HG03097 (cell line): ENCODE results near the gene LDLRAD4.
A peak's percentile ranks its signal among the peaks of the same experiment; 100 is the strongest.
"Not testable (repeated sequence)": the region's sequence is repeated elsewhere in the genome, so short reads cannot be mapped to it uniquely, and the experiment has no call there.

Experiments used
- ATAC-seq: cut with Tn5 transposase; IDR thresholded peaks from one replicate; pipeline ENCODE4 v1.9.1; 2021; ENCODE audit not compliant: unreplicated experiment, low FRiP score

Gene LDLRAD4

DNA sequence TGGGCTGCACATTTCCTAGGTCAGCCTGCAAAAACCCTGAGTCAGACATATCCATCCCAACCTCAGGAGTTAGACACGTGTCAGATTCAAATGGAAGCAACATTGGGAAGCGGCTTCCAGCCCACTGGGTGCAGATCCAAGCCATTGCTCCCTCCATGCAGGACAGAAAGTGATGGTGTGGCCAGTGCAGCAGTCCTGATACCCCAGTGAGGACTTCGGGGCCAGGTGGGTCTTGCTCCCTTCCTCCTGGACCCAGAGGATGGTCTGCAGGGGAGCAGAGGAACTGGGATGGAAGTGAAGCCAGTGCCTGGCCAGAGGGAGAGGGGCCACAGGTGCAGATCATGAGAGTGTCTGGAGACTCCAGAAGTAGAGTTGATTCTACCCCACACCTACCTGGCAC lies 255.8 kb downstream of the LDLRAD4 start:
- ATAC-seq: no peak

DNA sequence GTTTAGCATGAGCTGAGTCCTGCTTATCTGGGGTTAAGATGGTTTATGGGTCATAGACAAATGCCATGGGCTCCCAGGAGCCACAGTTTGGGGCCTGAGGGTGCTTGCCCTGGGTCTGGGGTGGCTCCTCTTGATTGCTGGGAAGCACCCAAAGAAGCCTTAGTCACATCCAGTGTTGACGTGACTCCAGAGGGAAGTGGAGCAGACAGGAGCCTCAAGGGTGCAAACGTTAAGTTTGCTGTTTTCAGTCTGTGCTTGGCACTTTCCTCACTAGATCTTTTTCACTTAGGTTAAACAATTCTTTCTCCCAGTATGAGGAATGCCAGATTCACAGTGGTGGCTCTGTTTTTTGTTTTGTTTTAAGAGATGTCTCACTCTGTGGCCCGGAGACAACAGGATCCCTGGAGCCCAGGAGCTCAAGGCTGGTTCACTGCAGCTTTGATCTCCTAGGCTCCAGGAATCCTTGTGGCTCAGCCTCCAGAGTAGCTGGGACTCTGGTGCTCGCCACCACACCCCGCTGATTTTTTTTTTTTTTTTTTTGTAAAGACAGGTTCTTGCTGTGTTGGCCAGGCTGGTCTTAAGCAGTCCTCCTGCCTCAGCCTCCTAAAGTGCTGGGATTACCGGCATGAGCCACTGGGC lies 256.5 kb downstream of the LDLRAD4 start:
- no peak for ATAC-seq

DNA sequence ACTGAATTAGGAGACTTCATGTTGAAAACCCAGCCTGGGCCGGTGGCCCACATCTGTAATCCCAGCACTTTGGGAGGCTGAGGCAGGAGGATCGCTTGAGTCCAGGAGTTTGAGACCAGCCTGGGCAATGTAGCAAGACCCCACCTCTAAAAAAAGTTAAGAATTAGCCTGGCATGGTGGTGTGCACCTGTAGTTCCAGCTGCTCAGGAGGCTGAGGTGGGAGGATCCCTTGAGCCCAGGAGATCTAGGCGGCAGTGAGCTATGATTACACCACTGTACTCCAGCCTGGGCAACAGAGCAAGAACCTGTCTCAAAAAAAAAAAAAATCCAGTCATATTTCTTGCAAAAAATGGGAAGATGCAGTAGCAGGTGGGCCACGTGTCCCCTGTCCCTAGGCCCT lies 257.8 kb downstream of the LDLRAD4 start:
- ATAC-seq: not testable (repeated sequence)

DNA sequence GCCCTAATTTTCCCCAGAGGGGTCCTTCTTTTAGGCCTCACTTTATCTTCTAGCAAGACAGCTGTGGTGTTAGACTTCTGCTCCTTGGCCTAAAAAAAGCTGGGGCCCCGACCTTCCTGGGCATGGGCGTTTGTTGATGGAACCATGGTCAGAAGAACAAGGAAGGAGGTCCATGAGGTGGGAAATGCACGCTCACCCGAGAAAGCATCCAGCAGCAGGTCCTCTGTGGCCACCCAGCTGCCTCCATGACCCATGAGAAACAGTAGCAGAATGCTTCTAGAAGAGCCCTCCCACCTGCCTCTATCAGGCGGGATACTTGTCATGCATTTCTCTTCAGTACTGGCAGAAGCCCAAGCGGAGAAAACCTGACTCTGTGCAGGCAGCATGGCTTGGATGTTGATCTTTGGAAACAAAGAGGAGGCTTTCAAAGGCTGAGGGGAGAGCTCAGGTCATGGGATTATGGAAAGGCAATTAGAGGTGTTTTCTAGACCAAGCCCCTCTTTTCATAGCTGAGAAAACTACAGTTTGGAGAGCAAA lies 258.7 kb downstream of the LDLRAD4 start:
- ATAC-seq: no peak

DNA sequence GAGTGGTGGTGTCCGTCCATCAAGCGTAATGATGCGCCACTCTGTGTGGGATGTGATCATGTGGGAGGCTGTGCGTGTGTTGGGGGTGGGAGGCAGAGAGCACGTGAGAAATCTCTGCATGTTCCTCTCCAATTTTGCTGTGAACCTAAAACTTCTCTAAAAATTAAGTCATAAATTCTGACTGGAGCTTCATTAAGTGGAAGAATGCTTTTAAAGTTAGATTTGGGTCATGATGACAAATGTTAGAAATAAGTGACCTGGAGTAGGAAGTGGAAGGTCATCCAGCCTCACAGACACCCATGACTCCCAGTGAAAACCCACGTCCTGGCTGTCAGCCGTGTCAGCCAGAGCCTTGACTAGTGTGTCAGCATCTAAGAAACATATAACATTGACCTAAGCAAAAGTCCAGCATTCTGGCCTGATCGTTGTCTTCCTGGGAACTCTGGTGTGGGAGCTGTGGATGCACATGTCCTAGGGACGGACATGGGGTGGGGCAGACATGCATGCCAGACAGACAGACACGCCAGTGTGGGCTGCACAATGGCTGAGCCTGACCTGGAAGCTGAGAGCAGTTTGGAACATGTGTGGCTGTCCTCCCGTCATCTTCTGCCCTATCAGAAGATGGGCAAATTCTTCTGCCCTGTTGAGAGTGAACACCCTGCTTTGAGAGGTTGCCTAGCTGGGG lies 262.2 kb downstream of the LDLRAD4 start:
- ATAC-seq: no peak

DNA sequence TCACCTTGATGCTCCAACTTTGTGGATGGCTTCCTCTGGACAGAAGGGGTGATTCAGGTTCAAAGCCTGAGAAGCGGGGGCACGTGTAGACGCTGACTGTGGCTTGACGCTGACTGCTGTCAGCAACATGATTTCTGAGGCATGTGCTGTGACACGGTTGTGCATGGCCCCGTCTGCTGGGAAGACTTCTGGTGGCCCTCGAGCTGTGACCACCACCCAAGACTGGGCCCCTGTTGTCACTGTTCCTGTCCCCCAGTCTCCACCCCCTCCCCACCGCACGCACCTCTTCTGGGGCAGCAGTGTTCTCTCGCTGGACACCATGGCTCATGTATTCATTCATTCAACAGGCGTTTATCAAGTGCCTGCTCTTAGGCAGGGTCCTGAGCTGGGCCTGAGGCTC lies 262.8 kb downstream of the LDLRAD4 start:
- ATAC-seq: no peak

DNA sequence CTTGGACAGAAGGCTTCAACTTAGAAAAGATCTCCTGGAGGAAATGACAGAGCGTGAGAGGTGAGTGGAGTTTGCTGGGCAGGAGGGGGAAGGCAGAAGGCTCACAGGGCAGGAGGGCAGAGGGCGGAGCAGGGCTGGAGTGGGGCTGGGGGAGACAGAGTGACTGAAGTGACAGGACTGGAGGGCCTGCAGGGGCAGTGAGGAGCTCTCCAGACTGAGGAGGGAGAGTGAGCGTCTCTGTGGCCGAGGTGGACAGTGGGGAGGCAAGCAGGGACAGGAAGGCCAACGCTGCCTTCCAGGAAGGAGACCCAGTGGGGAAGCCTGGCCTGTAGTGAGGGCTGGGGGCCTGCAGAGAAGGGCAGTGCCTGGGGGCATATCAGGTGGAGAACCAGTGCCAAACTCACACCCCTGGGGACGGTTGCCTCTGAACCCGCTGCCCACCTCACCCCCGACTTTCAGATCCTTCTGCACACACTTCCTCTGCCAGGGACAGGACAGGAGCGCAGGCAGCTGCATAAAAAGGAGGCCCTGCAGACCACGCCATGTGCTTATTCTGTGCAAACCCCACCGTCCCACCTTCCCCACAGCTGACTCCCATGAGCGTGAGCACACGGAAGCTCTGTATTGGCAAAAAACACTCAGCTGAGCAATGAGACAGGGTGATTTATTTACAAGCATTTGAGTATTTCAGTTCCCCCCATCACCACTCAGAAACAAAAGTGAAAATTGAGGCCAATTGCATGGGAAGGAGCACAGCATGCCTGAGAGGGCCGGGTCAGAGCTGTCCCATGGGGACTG lies 263.5 kb downstream of the LDLRAD4 start:
- peak; percentile 89 for ATAC-seq

DNA sequence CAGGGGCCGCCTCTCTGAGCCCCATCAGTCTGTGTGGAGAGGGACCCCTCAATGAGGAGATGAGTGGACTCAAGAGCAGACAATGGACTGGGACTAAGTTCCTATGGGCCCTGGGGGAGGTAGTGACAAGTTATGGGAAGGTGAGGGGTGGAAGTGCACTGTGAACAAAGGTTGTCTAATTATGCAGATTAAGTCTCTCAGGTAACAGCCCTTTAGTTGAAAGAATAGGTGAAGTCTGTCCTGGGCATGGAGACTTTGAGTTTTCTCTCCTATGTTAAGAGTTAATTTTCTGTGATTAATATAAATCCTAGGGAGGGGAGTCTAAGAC lies 264.0 kb downstream of the LDLRAD4 start:
- ATAC-seq: no peak

DNA sequence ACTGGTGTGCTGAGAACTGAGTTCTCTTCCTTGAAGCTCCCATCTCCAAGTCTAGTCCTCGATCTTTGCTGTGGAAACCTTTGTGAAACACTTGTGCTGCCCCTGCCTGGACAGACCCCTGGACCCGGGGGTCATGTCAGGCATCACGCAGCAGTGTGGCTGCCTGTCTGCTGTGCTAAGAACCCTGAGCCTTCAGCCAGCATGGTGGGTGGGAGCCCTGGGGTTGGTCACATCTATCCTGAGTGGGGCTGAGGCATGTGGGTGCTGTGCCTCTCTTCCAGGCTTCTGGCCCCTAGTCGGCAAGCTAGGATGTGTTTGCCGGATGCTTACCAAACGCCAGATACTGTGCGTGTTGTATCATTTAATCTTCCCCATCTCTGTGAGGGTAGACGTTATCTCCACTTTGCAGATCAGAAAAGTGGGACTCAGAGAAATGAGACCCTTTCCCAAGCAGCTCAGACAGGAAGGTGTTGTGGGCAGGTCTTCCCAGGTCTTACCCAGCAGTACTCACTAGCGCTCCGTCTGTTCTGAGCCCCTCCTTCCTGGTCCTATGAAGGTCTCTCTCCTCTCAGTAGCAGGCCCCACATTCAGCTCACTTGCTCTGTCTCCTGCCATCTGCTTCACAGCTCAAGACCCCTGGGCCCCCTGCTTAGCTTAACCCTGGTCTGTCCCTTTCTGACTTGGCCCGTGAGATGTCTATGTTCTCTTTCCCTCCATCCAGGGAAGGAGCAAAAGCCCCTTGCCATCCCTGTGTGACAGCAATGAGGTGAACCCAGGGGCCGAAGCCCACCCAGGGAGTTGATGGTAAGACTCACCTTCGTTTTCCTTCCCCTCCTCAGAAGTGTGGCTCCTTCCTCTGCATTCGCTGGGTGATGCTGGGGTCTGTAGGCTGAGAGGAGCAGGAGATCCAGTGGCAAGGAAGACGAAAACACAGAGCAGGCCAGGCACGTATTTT lies 265.0 kb downstream of the LDLRAD4 start:
- no peak for ATAC-seq

DNA sequence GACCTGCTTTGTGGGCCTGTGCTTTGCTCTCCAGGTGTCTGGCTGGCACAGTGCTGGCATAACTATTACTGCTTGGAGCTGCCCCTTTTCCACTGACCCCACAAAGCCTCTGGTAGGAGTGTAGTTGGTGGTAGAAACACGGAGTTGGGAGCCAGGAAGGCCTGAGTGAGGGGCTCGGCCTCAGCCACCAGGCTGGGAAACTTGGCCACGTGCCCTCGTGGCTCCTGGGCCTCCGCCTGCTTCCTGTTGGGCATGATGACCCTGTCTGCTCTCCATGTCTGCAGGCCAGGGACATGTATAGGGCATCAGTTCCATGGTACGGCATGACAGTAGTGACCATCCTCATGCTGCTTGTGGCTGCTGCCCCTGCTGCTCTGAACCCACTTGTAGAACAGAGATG lies 266.6 kb downstream of the LDLRAD4 start:
- ATAC-seq: no peak

DNA sequence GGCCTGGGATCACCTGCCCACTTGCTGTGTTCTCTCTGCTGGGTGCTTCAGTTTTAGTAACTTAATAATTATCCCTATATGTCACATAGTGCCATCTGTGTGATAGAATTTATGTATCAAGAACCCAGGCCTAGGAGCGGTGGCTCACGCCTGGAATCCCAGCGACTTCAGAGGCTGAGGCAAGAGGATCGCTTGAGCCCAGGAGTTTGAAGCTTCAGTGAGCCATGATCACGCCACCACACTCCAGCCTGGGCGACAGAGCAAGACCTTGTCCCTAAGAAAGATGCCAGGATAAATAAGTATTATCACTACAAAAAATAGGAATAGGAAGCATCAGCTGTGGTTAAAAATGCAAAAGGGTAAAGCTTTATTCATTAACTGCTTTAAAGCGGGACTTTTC lies 267.0 kb downstream of the LDLRAD4 start:
- no peak for ATAC-seq

DNA sequence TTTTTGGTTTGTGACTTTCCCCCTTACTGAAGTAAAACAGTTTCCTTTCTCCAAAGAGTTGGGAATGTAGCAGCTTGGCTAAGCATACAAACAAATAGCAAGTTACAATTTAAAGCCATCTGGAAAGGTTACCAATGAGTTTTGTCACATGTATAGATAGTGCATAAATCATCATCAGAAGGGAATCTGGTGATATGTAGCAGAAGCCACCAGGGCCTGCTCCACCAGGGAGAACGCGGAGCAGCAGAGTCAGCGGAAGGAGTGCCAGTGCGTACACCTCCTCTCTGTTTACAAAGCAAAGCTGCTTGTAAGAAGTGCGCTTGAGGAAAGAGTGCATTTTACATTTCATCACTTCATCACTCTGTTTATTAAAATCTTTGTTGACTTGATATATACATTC lies 267.7 kb downstream of the LDLRAD4 start:
- ATAC-seq: no peak

DNA sequence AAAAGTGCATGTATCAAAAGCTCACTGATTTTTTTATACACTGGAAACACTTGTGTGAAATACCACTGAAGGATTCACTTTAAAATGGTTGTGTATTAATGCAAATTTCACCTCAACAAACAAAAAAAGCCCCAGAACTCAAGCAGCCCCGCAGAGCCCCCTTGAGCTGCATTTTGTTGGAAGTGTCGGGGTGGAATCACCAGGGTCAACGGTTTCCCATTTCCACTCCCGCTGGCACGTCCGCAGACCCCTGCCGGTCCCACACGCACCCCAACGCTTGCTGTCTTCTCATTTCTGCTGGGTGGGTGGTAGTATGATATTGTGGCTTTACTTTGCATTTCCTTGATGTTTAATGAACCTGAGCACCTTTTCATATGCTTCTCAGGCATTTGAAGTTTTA lies 268.1 kb downstream of the LDLRAD4 start:
- ATAC-seq: no peak

DNA sequence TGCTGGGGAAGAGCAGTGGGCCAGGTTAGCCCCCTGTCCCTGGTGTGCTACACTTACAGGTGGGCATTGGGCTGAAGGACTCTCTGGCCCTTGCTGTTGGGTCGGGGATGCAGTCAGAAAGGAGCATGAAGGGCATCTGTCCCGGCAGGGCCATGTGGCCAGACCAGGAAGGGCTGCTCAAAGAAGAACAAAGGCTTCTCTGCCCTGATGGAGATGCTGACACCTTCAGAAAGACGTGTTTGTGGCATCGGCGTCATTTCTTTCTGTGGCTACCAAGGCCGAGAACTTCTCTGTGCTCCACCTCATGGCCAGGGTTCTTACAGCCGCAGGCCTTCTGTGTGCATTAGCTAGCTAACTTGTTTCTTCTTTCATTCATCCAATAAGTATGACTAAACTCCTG lies 268.7 kb downstream of the LDLRAD4 start:
- ATAC-seq: no peak

DNA sequence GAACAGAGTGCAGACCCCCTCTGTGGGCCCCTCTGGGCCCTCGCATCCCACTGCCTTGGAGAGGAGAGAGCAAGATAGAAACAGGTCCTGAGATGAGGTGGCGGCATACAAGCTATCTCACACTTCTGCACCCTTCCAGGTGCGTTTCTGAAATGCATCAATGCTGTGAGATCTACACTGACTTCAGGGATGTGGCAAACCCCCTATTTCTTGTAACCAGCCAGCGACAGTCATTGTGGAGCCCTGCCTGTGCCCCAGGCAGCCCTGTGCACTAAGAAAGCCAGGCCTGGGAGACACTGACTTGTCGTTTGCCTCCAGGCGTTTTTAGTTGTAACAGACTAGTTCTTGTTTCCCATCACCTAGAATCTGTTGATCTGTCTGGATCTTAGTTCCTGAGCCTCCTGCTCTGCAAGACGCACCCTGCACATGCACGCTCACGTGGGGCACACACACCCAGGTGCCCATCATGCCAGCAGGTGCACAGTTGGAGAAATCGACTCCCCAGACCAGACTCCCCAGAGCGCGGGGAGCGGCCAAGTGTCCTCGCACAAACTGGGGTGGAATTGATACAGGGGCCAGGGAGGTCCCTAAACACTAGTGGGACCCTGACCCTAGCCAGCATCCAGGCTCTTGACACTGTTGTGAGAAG lies 269.8 kb downstream of the LDLRAD4 start:
- ATAC-seq: no peak

DNA sequence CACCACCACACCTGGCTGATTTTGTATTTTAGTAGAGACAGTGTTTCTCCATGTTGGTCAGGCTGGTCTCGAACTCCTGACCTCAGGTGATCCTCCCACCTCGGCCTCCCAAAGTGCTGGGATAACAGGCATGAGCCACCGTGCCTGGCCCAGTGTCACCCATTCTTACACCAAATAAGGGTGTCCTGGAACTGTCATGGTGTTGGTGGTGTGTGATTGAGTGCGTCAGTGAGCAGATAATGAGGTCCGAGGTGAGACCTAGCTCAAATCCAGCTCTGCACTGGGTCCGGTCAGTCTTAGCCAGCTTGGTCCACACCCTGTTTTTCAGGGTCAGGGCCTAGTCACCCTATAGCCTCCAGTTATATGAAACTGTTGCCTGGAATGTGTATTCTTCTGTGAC lies 270.7 kb downstream of the LDLRAD4 start:
- ATAC-seq: not testable (repeated sequence)

DNA sequence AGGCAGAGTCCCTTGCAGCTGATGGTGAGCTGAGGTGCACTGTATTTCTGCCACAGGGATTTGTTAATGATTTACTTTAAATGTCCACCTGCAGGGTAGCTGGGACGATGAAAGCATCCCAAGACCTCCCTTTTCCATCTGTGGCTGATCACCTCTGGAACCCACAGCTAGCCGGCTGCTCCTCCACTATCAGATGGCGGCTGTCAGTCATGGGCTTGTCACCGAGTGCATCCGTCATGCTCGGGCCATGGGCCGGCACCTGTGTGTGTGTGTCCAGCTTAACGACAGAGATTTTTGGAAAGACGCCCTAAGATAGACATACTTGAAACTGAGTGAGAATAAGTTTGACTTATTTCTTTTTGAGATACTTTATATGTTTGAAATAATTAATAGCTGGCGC lies 272.6 kb downstream of the LDLRAD4 start:
- ATAC-seq: no peak

DNA sequence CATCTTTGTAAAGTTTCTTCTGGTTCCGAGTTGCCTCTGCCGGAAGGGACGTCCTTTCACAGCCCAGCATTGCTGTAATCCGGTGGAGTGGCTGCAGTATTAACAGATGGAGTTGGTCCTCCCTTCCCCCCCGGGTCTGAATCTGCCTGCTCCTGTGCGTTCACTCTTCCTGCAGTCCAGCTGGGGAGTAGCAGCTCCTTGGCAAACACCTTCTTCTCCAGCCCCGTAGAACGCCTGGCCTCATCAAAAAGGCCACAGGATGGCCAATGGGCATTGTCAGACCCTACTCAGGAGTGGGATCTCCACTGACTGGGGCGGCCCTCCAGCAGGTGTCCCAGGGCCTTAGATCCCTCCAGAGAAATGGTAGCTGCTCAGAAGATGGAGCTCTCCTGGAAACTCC lies 273.8 kb downstream of the LDLRAD4 start:
- no peak for ATAC-seq

DNA sequence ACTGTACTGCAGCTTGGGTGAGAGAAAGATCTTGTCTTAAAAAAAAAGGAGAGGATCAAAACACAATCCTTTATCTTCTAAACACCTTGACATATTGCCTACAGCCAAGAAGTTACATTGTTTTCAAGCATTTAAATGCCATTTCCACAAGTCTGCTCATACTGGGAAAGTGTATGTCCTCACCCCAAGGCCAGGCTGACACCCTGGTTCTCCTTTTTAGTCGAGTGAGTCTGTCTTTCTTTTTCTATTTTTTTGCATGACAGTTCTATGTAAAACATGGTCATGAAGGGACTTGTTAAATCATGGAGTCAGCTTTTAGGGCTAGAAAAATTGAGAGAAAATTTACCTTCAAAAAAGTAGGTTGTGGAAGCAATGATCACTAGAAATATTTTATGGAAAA lies 274.5 kb downstream of the LDLRAD4 start:
- ATAC-seq: no peak

DNA sequence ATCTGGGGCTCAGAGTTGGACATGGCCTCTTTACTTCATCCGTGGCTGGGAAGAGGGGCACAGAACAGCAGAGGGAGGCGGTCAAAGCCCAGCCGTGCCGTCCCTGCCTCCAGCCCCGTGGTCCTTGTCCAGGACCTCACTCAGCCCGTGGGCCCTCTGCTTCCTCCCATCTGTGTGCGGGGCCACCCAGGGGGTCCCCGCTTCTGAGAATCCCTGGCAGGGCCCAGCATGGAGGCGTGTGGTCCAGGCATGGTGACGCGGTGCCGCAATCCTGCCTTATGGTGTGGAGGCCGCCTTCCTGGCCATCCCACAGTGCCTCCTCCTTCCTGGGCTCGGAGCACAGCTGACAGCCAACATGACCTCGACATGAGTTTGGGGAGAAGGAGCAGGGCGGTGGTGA lies 275.2 kb downstream of the LDLRAD4 start:
- no peak for ATAC-seq
